Stimulated activated CD8-positive, alpha-beta memory T cell treated with anti-CD3 and anti-CD28 coated beads, Interleukin-12 subunit alpha, Interleukin-12 subunit beta, amount 100 ng/mL, for 24 hours (primary cell): ENCODE data around the gene PTPRR.

Experiments
- DNase-seq: peaks from one replicate; pipeline ENCODE4 v3.0.0-alpha.2; 2020; ENCODE audit errors: extremely low read depth

Gene PTPRR

DNA sequence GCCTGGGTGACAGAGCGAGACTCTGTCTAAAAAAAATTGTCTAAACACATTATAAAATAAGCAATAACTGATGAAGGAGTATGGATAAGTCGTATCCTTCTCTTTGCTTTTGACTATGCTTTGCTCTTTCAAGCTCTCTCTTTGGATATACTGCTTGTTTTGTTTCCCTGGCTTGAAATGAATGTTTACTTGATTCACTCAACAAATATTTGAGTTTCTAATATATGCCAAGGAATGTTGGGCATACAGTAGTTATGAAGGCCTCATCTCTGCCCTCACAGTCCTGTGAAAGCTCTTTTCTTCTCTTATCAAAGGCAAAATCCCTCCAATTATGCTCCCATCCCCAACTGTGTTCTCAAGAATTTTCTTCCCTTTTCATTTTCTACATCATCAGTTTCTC is 123.5 kb downstream of the PTPRR start:
- DNase-seq, result no peak

DNA sequence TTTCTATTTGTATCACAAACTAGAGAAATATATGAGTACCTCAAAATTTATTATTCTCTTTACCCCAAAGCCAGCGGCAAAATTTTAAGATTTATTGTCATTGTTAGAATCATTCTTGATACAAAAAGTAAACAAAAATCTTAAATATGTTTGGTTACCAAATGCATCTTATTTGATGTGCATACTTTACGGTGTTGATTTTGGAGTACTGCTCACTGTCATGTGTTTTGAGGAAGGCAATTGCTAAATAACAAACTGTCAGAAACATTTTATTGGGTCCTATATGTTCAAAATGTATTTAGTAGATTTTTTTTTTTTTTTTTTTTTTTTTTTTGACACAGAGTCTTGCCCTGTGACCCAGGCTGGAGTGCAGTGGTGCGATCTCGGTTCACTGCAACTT is 124.9 kb downstream of the PTPRR start:
- DNase-seq, result no peak

DNA sequence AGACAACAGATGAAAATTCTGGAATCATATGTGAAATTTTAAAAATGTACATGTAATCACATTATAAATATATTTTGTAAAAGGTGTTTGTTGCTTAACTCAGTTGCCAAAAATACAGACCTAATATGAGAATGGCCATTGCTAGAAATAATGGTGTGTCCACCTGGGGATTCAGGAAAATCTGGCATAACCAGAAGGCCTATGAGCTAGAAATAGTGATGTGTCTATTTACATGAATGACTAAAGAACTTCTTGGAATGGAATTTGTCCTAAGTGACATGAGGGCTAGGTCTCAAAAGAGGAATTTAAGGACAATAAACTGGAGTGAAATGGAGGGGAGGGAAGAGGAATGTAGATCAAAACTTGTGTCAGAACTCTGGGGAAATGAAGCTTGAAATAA is 126.4 kb downstream of the PTPRR start:
- no peak for DNase-seq

DNA sequence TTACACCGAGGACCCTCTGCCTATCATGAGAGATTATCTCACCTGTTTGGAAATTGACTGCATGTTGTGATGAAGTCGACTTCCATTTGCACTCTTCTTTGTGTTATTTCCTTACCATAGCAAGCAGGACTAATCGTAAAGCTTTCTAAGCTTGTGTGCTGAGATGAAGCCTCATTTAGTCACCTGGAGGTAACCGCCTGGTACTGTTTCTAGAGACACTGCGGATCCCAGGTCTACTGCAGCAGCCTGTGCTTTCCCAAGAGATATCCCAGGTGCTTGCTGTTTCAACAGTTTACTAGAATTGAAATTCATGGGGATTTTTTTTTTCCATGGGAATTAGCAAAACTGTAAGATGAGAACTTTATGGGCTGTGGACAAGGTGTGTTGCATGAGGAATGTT is 131.8 kb downstream of the PTPRR start:
- no peak for DNase-seq

DNA sequence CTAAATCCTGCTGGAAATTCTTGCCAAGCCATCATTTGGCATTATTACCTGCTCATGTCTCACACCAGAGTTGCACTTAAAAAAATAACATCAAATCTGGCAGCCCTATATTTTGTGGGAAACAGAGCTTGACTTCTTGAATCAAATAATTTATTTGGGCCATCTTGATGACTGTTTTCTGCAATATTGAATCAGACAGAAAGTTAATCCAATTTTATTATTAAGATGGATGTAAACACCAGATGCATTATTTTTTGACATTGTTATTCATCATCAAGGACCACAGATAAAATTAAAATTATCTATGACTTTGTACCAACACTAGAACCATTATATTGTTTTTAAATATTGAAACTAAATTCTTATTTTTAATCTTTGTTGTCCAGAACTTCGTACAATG is 132.9 kb downstream of the PTPRR start:
- DNase-seq, result no peak

GRCh38 chr12:70785896-70786295 is 134.6 kb downstream of the PTPRR start:
- no peak for DNase-seq

GRCh38 chr12:70784042-70784668 is 136.4 kb downstream of the PTPRR start:
- no peak for DNase-seq

DNA sequence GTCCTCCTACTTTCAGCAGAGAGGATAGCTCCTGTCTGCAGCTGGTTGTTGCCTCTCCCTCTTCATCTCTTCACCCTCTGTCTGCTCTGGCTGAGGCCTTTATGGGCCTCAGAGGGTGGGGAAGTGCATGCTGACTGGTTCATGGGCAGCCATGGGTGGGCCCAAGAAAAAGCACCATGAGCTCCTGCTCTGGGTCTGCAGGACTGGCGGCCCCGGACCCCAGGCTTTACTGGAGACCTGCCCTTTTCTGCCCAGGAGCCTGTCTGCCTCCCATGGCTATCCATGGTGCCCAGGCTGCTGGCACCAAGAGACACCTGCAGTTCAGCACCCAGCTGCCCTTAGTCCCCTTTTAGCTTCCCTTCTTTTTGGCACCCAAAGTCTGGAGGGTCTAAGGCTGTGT is 137.1 kb downstream of the PTPRR start:
- DNase-seq, result no peak

GRCh38 chr12:70779250-70779649 is 141.3 kb downstream of the PTPRR start:
- DNase-seq, result no peak

- no peak for DNase-seq
These were observed 146.5 kb downstream of the PTPRR start for GRCh38 chr12:70774055-70774454.

GRCh38 chr12:70772836-70773235 is 147.7 kb downstream of the PTPRR start:
- no peak for DNase-seq

DNA sequence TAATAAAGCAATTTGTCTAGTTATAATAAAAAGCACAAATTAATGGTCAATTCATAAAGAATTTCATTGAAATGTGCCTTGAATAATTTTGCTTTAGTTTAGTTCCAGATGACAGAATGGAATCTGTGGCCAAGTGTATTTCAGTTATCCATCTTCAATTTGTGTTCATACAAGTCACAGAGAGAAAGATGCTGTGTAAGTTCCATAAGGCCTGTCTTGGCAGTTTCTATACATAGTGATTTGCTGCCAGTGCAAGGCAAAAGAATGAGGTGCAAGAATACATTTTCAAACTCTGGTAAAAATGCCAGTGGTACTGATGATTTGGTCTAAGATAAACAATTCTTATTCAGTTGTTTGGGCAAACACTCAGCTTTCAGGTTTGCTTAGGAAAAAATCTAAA is 149.0 kb downstream of the PTPRR start:
- DNase-seq, result no peak

- DNase-seq, result no peak
These were observed 156.9 kb downstream of the PTPRR start for GRCh38 chr12:70763666-70764065.

GRCh38 chr12:70762000-70762399 is 158.5 kb downstream of the PTPRR start:
- DNase-seq, result no peak

- no peak for DNase-seq
These were observed 161.2 kb downstream of the PTPRR start for GRCh38 chr12:70759161-70759918.

GRCh38 chr12:70758494-70758845 is 162.1 kb downstream of the PTPRR start:
- no peak for DNase-seq

- no peak for DNase-seq
These were observed 162.6 kb downstream of the PTPRR start for GRCh38 chr12:70757830-70758493.

- DNase-seq, result no peak
These were observed 163.7 kb downstream of the PTPRR start for GRCh38 chr12:70756791-70757190.

GRCh38 chr12:70756118-70756517 is 164.4 kb downstream of the PTPRR start:
- DNase-seq, result no peak

GRCh38 chr12:70754330-70754741 is 166.2 kb downstream of the PTPRR start:
- DNase-seq, result no peak

DNA sequence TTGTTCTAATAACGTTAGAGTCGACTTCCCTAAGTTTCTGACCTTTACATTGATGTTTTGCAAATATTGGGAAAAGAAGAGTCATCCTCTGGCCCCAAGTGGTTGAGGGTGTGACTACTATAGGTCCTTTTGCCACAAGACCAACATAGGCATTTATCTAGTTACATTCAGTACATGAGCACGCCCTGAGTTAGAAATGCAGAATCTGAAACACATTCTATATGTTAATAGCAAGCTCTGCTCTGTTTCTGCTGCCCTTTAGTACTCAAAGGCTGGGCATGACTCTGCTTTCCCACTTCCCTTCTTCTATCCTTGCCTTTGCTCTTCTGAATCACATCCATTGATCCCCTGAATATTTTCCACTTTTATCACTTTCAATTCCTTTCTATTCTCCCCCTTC is 168.2 kb downstream of the PTPRR start:
- DNase-seq, result no peak

- DNase-seq, result no peak
These were observed 170.6 kb downstream of the PTPRR start for GRCh38 chr12:70749931-70750330.

- DNase-seq, result no peak
These were observed 171.7 kb downstream of the PTPRR start for GRCh38 chr12:70748809-70749208.
